HK-2 (cell line): Measurements from ENCODE around the gene ARHGEF25.

Experiments used
- DNase-seq: peaks from one replicate; pipeline ENCODE4 v3.0.0-alpha.2; 2018; ENCODE audit not compliant: unreplicated experiment

The ARHGEF25 gene

GRCh38 chr12:57621497-57622292, 10.5 kb downstream of the ARHGEF25 start:
- peak; percentile 62 for DNase-seq

- DNase-seq, result no peak
Measured at GRCh38 chr12:57622293-57623245, 11.3 kb downstream of the ARHGEF25 start.

GRCh38 chr12:57623385-57623784, 12.2 kb downstream of the ARHGEF25 start:
- no peak for DNase-seq

GRCh38 chr12:57623811-57624390, 12.7 kb downstream of the ARHGEF25 start:
- no peak for DNase-seq

- no peak for DNase-seq
Measured at GRCh38 chr12:57624441-57625220, 13.4 kb downstream of the ARHGEF25 start.

GRCh38 chr12:57625261-57626032, 14.2 kb downstream of the ARHGEF25 start:
- DNase-seq, result no peak

- no peak for DNase-seq
Measured at GRCh38 chr12:57626111-57626920, 15.1 kb downstream of the ARHGEF25 start.

- no peak for DNase-seq
Measured at GRCh38 chr12:57626921-57627445, 15.7 kb downstream of the ARHGEF25 start.

GRCh38 chr12:57627501-57628279, 16.5 kb downstream of the ARHGEF25 start:
- no peak for DNase-seq

GRCh38 chr12:57628280-57629191, 17.3 kb downstream of the ARHGEF25 start:
- no peak for DNase-seq

- no peak for DNase-seq
Measured at GRCh38 chr12:57629897-57630471, 18.7 kb downstream of the ARHGEF25 start.

- no peak for DNase-seq
Measured at GRCh38 chr12:57630891-57631433, 19.7 kb downstream of the ARHGEF25 start.

GRCh38 chr12:57631566-57632072, 20.4 kb downstream of the ARHGEF25 start:
- DNase-seq, result no peak

GRCh38 chr12:57632073-57632957, 21.1 kb downstream of the ARHGEF25 start:
- peak; percentile 44 for DNase-seq

- DNase-seq, result peak; percentile 68
Measured at GRCh38 chr12:57632958-57633840, 22.0 kb downstream of the ARHGEF25 start, which contains the start of gene B4GALNT1. Gene B4GALNT1, minus strand, starts transcription at chr12:57633201. Its CDS starts 1,069 bp downstream, at chr12:57632132.
